HL-60 (cell line): ENCODE results near the gene TSPEAR.
"Not testable (repeated sequence)": the region's sequence is repeated elsewhere in the genome, so short reads cannot be mapped to it uniquely, and the experiment has no call there.

ENCODE experiments used
- DNase-seq, 2 experiments: peaks; one replicate each; pipeline ENCODE4 v3.0.0-alpha.2; 2010 to 2020; ENCODE audit warnings: low read depth in 1 of 2, low spot score in 1 of 2
- H3K27ac ChIP-seq: fragments of 250-450 bp; sonication (Bioruptor Pico); replicated peaks from 2 replicates; pipeline ENCODE4 v1.5.1; 2020; ENCODE audit warnings: mild to moderate bottlenecking, moderate library complexity
- H3K27me3 ChIP-seq: fragments of 250-450 bp; sonication (Bioruptor Pico); 2 replicates; pipeline ENCODE4 v1.5.1; 2021; ENCODE audit warnings: mild to moderate bottlenecking, moderate library complexity; ENCODE audit not compliant: insufficient read depth, poor library complexity, severe bottlenecking
- H3K4me3 ChIP-seq: replicated peaks from 2 replicates; pipeline ENCODE4 v1.5.1; 2011; ENCODE audit warnings: mild to moderate bottlenecking, control low read depth, low read length; ENCODE audit not compliant: insufficient read depth
- CTCF ChIP-seq: IDR thresholded peaks from one replicate; pipeline ENCODE4 v1.5.1; 2011; ENCODE audit warnings: low read length, control low read depth, inconsistent platforms; ENCODE audit not compliant: insufficient read depth
- GABPA ChIP-seq: IDR thresholded peaks from 2 replicates; pipeline ENCODE4 v1.6.1; 2012; ENCODE audit warnings: low read depth
- POLR2AphosphoS5 ChIP-seq: IDR thresholded peaks from 2 replicates; pipeline ENCODE4 v1.6.1; 2012; ENCODE audit warnings: low read depth
- REST ChIP-seq: IDR thresholded peaks from 2 replicates; pipeline ENCODE4 v1.6.1; 2012; ENCODE audit warnings: low read depth; ENCODE audit not compliant: insufficient replicate concordance
- SPI1 ChIP-seq: IDR thresholded peaks from 2 replicates; pipeline ENCODE4 v1.6.1; 2012; ENCODE audit warnings: low read depth, mild to moderate bottlenecking, borderline replicate concordance

Gene TSPEAR

GRCh38 chr21:44480200-44481053, 230.9 kb downstream of the TSPEAR start:
- Histone ChIP-seq H3K27ac (no peak overlapping the region), H3K27me3 (no peaks in the 10 kb centered on the region), H3K4me3 (no peak overlapping the region)
- no peak for DNase-seq
- no peak for TF ChIP-seq SPI1
- no peak for TF ChIP-seq REST
- TF ChIP-seq CTCF = no peak
- TF ChIP-seq GABPA = no peak

GRCh38 chr21:44479556-44480199, 231.7 kb downstream of the TSPEAR start:
- DNase-seq = peak in 1 of 2 experiments; percentile 57
- not testable (repeated sequence) for H3K4me3 ChIP-seq, H3K27ac ChIP-seq, H3K27me3 ChIP-seq

GRCh38 chr21:44478801-44479167, 232.6 kb downstream of the TSPEAR start:
- TF ChIP-seq POLR2AphosphoS5 (no peak), REST (no peak), GABPA (no peak), SPI1 (no peak), CTCF (no peak)
- Histone ChIP-seq H3K4me3 (no peak overlapping the region), H3K27me3 (no peaks in the 10 kb centered on the region), H3K27ac (no peak overlapping the region)
- no peak for DNase-seq

GRCh38 chr21:44478124-44478800, 233.1 kb downstream of the TSPEAR start:
- no peaks in the 10 kb centered on the region for H3K27me3 ChIP-seq
- DNase-seq = peak; percentile 20 to 70
- TF ChIP-seq POLR2AphosphoS5 = no peak
- TF ChIP-seq SPI1 = peak; percentile 80
- no peak for TF ChIP-seq REST
- TF ChIP-seq GABPA = no peak
- TF ChIP-seq CTCF = no peak
- H3K4me3 ChIP-seq = no peak overlapping the region
- no peak overlapping the region for H3K27ac ChIP-seq
